ENCODE results near the gene EPHA10.

DNA sequence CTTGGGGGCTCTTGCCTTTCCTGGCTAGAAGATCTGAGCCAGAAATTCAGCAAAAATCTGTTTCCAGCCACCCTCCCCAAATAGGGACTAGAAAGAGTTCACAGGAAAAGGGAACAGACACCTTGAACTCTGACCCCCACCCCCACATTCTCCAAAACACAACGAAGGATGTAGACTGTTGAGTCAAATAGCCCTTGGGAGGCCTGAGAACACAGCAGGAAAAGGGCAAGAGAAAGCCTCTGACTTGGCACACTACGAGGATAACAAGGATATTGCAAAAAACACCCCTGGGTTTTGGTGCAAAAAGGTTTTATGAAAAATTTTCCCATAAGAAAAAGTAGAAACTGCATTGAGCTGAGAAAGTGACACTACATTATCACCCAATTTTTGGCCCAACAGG lies 45.0 kb upstream of the EPHA10 start:
- TF ChIP-seq POLR2AphosphoS5 (IDR thresholded peaks at IDR 0.05) (no peak), CTCF (IDR thresholded peaks at IDR 0.05) (no peak), POLR2A (IDR thresholded peaks at IDR 0.05) (no peak)

Data from prostate gland (tissue), 2 donors.